ENCODE data around the gene METTL24.
"Not testable (repeated sequence)": the region's sequence is repeated elsewhere in the genome, so short reads cannot be mapped to it uniquely, and the experiment has no call there.

The METTL24 gene

DNA sequence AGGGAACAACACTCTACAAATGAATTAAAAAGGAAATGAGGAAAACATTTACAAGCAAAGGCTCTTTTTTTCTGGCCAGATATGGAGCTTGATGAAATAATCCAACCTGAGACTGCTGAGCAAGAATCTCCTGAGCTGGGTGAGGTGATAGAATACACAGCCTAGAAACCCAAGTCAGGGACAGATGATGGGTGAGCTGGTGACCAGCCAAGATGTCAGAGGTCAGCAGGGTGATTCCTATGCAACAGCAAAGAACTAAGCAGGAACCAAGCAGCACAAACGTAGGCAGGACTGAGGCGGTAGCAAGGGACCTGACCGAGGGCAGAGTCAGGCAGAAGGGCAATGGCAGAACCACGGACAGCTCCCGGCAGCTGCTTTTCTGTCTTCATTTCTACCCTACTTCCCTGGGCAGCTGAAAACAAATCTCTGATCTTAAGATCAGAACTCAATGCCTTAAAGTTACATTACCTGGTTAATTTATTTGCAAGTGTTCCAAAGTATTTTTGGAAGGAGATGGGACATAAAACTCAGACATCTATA lies 102.9 kb downstream of the METTL24 start:
- DNase-seq = no peak

DNA sequence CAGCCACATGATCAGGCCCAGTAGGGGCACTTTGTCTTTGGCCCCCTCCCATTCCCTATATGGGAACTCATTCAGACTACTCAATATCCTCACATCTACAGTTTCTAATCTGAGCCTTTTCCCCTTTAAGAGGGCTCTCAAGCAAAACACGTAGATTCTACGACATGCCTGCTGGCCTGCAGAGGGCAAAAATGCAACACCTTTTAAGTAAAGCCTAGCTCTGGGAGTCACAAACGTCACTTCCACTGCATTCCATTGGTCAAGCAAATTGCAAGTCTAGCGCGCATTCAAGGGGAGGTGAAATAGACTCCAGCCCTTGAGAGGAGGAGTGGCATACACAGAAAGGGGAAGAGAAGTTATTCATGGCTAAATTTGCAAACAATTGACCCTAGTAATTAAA lies 107.3 kb downstream of the METTL24 start:
- DNase-seq = no peak

DNA sequence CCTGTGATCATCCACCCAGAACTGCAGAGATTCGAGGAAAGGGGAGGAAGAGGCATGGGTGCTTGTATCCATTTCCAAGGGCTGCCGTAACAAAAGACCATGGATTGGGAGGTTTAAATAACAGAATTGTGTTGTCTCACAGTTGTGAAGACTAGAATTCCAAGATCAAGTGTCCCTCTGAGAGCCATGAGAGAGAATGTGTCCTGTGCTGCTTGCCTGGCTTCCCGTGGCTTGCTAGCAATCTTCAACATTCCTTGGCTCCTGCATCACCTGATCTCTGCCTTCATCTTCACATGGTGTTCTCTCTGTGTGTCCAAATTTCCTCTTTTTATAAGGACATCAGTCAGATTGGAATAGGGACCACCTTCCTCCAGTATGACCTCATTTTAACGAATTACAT lies 108.1 kb downstream of the METTL24 start:
- DNase-seq = no peak

GRCh38 chr6:110246900-110247546 lies 111.1 kb downstream of the METTL24 start:
- DNase-seq = no peak

- DNase-seq = no peak
These were observed 111.8 kb downstream of the METTL24 start for GRCh38 chr6:110246378-110246777.

- DNase-seq = not testable (repeated sequence)
These were observed 113.5 kb downstream of the METTL24 start for GRCh38 chr6:110244621-110245020.

DNA sequence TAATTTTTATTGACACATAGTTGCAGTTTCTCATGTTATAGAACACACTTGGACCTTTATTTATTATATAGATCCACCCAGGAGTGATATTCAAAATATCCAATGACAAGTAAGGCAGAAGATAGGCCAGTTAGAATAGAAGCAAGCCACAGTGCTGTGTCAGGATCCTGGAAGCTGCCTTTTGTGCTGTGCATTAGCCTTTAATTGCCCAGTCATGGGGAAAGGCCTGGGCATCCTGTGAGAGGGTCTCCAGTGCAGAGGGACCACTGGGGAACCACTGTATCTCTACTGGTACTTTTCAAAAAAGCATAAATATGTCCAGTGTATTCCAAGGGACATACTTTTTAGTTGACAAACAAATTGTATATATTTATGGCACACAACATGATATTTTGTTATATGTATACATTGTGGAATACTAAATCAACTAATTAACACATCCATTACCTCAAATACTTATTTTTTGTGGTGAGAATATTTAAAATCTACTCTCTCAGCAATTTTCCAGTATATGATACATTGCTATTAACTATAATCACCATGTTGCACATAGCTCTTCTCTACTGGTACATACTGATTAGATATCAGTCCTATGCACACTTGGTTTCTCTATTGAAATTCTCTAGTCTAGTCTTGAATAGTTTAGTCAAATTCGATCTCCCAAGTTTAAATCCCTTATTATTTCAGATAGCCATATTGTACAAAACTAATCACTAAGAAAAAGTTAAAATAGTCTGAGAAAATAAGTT lies 118.4 kb downstream of the METTL24 start:
- no peak for DNase-seq

GRCh38 chr6:110236007-110236406 lies 122.1 kb downstream of the METTL24 start:
- DNase-seq = not testable (repeated sequence)

GRCh38 chr6:110233770-110234374 lies 124.3 kb downstream of the METTL24 start:
- DNase-seq = no peak

- no peak for DNase-seq
These were observed 125.7 kb downstream of the METTL24 start for GRCh38 chr6:110232450-110232849.

DNA sequence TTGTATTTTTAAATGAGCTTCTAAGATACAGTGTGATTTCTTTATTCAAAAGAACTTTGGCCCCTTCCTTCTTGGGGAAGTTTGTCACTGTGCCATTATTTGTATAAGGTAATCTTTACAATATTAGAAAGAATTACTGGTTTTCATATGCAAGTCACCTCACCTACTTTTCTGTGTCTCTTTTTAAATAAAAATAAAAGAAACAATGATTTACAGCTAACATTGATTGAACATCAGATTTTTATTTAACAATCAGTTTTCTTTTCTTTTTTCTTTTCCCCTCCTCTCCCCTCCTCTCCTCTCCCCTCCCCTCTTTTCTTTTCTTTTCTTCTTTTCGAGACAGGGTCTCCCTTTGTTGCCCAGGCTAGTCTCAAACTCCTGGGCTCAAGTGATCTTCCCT lies 131.9 kb downstream of the METTL24 start:
- DNase-seq = no peak

GRCh38 chr6:110221738-110222137 lies 136.4 kb downstream of the METTL24 start:
- no peak for DNase-seq

DNA sequence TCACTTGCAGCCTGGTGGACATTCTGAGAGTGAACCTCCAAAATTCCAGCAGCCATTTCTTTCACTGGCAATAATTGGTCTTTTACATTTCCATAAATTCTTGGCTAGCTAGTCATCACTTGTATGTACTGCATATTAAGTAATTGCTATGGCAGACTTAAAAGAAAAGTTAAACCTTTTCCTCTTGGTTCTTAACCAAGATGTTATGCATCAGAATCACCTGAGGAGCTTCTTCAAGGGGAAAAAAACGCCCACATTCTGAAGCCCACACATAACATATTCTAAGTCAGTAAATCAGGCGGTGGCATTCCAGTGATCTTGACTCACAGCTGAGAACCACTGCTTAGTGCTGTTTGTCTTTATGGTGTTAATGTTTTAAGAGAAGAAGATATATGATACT lies 140.9 kb downstream of the METTL24 start:
- DNase-seq = no peak

GRCh38 chr6:110216140-110216539 lies 142.0 kb downstream of the METTL24 start:
- DNase-seq = no peak

GRCh38 chr6:110214338-110214737 lies 143.8 kb downstream of the METTL24 start:
- DNase-seq = no peak

DNA sequence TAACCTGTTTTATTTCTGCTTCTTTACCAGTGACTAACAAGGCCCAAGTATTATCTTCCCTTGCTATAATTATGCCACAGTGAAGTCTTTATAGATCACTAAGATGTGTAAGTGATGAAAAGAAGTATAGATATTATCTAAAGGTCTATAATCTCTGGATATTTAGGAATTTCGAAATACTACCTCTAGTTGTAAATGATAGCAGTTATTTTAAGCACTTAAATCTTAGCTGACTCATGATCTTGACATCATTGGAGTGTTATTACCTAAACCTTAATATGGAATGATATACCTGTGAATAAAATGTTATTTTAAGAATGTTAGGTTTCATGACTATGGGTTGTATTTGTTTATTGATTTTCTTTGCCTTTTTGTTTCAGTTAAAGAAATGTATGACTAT lies 146.4 kb downstream of the METTL24 start:
- DNase-seq = no peak

GRCh38 chr6:110207652-110208051 lies 150.5 kb downstream of the METTL24 start:
- no peak for DNase-seq

DNA sequence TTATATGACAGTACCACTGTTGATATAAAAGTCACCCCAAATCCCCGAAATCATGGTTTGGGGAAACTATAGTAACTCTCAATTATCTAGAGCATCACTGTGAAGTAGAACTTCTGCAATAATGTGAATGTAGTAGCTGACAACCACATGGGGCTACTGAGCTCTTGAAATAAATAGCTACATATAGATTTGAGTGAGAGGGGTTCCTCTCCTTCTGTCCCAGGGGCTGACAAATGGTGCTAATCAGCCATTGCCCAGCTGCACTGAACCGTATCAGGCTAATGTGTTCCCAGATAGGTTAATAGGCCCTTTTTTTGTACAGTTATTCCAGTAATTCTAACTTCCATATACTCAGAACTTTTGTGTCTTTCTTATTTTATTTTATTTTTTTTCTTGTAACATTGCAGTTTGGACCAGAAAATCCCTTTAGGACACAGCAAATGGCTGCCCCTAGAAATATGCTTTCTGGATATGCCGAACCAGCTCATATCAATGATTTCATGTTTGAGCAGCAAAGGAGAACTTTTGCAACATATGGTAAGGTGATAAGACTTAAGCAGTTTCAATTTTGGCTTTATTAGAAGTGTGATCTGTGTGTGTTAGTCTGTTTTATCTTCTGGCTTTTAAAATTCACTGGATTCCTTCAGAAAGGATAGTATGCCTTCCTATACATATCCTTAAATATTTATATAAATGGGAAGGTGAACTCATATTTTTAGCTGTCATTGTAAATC lies 156.8 kb downstream of the METTL24 start:
- no peak for DNase-seq

- DNase-seq = no peak
These were observed 159.6 kb downstream of the METTL24 start for GRCh38 chr6:110198561-110198960.

DNA sequence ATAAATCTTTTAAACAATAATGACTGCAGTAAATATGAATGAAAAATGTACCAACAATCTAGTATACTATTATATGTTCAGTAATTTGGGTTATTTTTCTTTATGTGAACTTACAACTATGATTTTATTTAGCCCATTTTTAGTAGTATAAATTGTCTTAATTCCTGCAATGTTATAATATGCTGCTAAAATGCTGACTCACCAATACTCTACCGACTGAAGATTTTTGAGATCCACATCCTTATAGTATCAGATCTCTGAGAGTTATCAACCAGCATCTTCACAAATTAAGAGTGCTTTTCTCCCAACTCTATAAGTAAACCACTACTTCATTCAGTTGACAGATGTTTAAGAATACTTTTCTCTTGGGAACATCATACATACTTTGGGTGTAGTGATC lies 161.3 kb downstream of the METTL24 start:
- no peak for DNase-seq

- no peak for DNase-seq
These were observed 162.5 kb downstream of the METTL24 start for GRCh38 chr6:110195639-110196038.

Measured in cortex of kidney (tissue), 1 donor.